CD14-positive monocyte (primary cell): Measurements from ENCODE around the gene CSF2RB. TPM values are rescaled to one million over a fixed set of nuclear protein-coding genes. Genes with fewer than 3 reads are reported as not detected.

ENCODE experiments used
- DNase-seq, 3 donors: peaks; one replicate each; pipeline ENCODE4 v3.0.0-alpha.2; 2011 to 2022
- H2AFZ ChIP-seq: 2 replicates; pipeline ENCODE4 v1.6.0; 2012; ENCODE audit warnings: mild to moderate bottlenecking, low read depth, low read length, inconsistent platforms; ENCODE audit not compliant: insufficient read depth, poor library complexity, severe bottlenecking
- H3K27ac ChIP-seq, 2 donors: 1 replicate in 1 of 2; 2 replicates in 1 of 2; pipeline ENCODE4 v1.5.1; 2012 to 2013; ENCODE audit warnings: low read length in 2 of 2, control low read depth in 1 of 2, inconsistent platforms in 1 of 2, low read depth in 1 of 2, mild to moderate bottlenecking in 1 of 2
- H3K27me3 ChIP-seq, 2 donors: one replicate each; pipeline versions ENCODE4 v1.6.0 to v1.6.1; 2011 to 2013; ENCODE audit warnings: low read length in 2 of 2; ENCODE audit not compliant: control insufficient read depth in 2 of 2, insufficient read depth in 2 of 2
- H3K36me3 ChIP-seq, 2 donors: replicated peaks in 1 of 2; 1 replicate in 1 of 2; 2 replicates in 1 of 2; pipeline versions ENCODE4 v1.5.1 to v1.6.1; 2012 to 2013; ENCODE audit warnings: low read length in 2 of 2, control low read depth in 1 of 2, inconsistent platforms in 1 of 2, mild to moderate bottlenecking in 1 of 2; ENCODE audit not compliant: insufficient read depth in 2 of 2, control insufficient read depth in 1 of 2
- H3K4me1 ChIP-seq, 2 donors: 1 replicate in 1 of 2; 2 replicates in 1 of 2; pipeline versions ENCODE4 v1.5.1 to v1.6.1; 2012 to 2013; ENCODE audit warnings: low read length in 2 of 2, control low read depth in 1 of 2, inconsistent platforms in 1 of 2, mild to moderate bottlenecking in 1 of 2, moderate library complexity in 1 of 2; ENCODE audit not compliant: insufficient read depth in 2 of 2, control insufficient read depth in 1 of 2
- H3K4me2 ChIP-seq: replicated peaks from 2 replicates; pipeline ENCODE3; 2012; ENCODE audit warnings: low read length, moderate library complexity, mild to moderate bottlenecking; ENCODE audit not compliant: poor library complexity, severe bottlenecking; ENCODE audit errors: extremely low read depth
- H3K4me3 ChIP-seq, 3 experiments: fragments of 200-600 bp in 1 of 3; sonication (generic) in 1 of 3; replicated peaks in 1 of 3; 1 replicate in 2 of 3; 2 replicates in 1 of 3; pipeline ENCODE4 v1.5.1; 2011 to 2013; ENCODE audit warnings: low read length in 3 of 3, mild to moderate bottlenecking in 3 of 3, control low read depth in 2 of 3, low read depth in 2 of 3, inconsistent platforms in 1 of 3, moderate library complexity in 1 of 3
- H3K79me2 ChIP-seq: 2 replicates; pipeline ENCODE4 v1.6.0; 2012; ENCODE audit warnings: mild to moderate bottlenecking, control low read depth, inconsistent platforms, low read length, moderate library complexity; ENCODE audit not compliant: insufficient read depth
- H3K9ac ChIP-seq: 2 replicates; pipeline ENCODE4 v1.6.0; 2017; ENCODE audit warnings: low read length, mild to moderate bottlenecking; ENCODE audit not compliant: insufficient read depth, poor library complexity, severe bottlenecking
- H3K9me3 ChIP-seq, 2 donors: replicated peaks in 1 of 2; 1 replicate in 1 of 2; 2 replicates in 1 of 2; pipeline versions ENCODE4 v1.5.1 to v1.6.1; 2012 to 2013; ENCODE audit warnings: low read length in 2 of 2, control low read depth in 1 of 2; ENCODE audit not compliant: control insufficient read depth in 1 of 2, insufficient read depth in 1 of 2
- H4K20me1 ChIP-seq: 2 replicates; pipeline ENCODE4 v1.6.0; 2012; ENCODE audit warnings: mild to moderate bottlenecking, low read length, control low read depth, moderate library complexity; ENCODE audit not compliant: insufficient read depth
- H3K27ac Mint-ChIP-seq, 7 donors: one replicate each; pipeline ENCODE4 v1.8.0; 2020; ENCODE audit warnings: mild to moderate bottlenecking in 7 of 7, mixed read lengths in 7 of 7, moderate library complexity in 6 of 7, inconsistent platforms in 2 of 7
- H3K27me3 Mint-ChIP-seq, 3 donors: one replicate each; pipeline ENCODE4 v1.8.0; 2021 to 2022; ENCODE audit warnings: low read depth in 3 of 3, mild to moderate bottlenecking in 3 of 3, mixed read lengths in 3 of 3, moderate library complexity in 3 of 3, inconsistent platforms in 1 of 3
- H3K36me3 Mint-ChIP-seq, 2 donors: one replicate each; pipeline ENCODE4 v1.8.0; 2020; ENCODE audit warnings: mixed read lengths in 2 of 2, inconsistent platforms in 1 of 2, mild to moderate bottlenecking in 1 of 2
- H3K4me1 Mint-ChIP-seq: one replicate; pipeline ENCODE4 v1.8.0; 2020; ENCODE audit warnings: mild to moderate bottlenecking, mixed read lengths
- H3K4me3 Mint-ChIP-seq, 2 donors: one replicate each; pipeline ENCODE4 v1.8.0; 2020; ENCODE audit warnings: mild to moderate bottlenecking in 2 of 2, mixed read lengths in 2 of 2, moderate library complexity in 1 of 2
- H3K9me3 Mint-ChIP-seq, 7 donors: one replicate each; pipeline ENCODE4 v1.8.0; 2020 to 2022; ENCODE audit warnings: mixed read lengths in 7 of 7, mild to moderate bottlenecking in 6 of 7, moderate library complexity in 6 of 7, inconsistent platforms in 2 of 7
- CTCF ChIP-seq: fragments of 200-600 bp; IDR thresholded peaks from one replicate; pipeline ENCODE4 v1.8.0; 2022; ENCODE audit warnings: antibody characterized with exemption, mild to moderate bottlenecking
- WGBS: methylation state at CpG from one replicate; pipeline ENCODE4 v1.1.5; 2013; ENCODE audit warnings: missing lambda C conversion rate; ENCODE audit not compliant: insufficient coverage; 5-methylcytosine and 5-hydroxymethylcytosine counted together
- intact Hi-C, 2 donors: fragments of 100-400 bp; cut with micrococcal nuclease; formaldehyde crosslinking; loops; one replicate each; pipeline versions ENCODE4 v1.15.0 to v1.15.1; 2023
- polyA plus RNA-seq, 3 donors: library from polyadenylated mRNA; depleted of rRNA in 1 of 3; unstranded in 2 of 3; stranded (reverse) in 1 of 3; fragments of 300-500 nt in 2 of 3; fragments of >200 nt in 1 of 3; fragmentation: Illumina TruSeq in 2 of 3; gene quantifications; 1 replicate in 2 of 3; 2 replicates in 1 of 3; pipeline ENCODE4 v1.2.3, GENCODE V29; 2012 to 2021

Gene CSF2RB
- polyA plus RNA-seq, 3 donors = 29.9 to 91.1 (median 52.7) TPM

- no peak overlapping the region for H3K9ac ChIP-seq
- H3K27me3 Mint-ChIP-seq = no peaks in the 10 kb centered on the region
- DNase-seq = no peak
- H3K27me3 ChIP-seq = no peaks in the 10 kb centered on the region
- intact Hi-C loops = no loop called here
- H3K79me2 ChIP-seq = peaks cover 16% of the 10 kb centered on the region
- H3K27ac Mint-ChIP-seq = peak overlapping the region in 2 of 7 donors; percentile 33 to 62
- H3K4me1 ChIP-seq = peaks cover 32 to 33% of the 10 kb centered on the region in 2 donors
- H3K36me3 ChIP-seq = peaks cover 85 to 88% of the 10 kb centered on the region in 2 donors
- H3K27ac ChIP-seq = no peak overlapping the region
- H3K4me3 ChIP-seq = no peak overlapping the region
- WGBS = 92% methylated on average over 15 of the region's 19 CpGs
- H3K9me3 Mint-ChIP-seq = peaks cover 0 to 2% (median 0%) of the 10 kb centered on the region in 7 donors
- H3K4me2 ChIP-seq = no peak overlapping the region
- no peak overlapping the region for H3K4me3 Mint-ChIP-seq
- H3K36me3 Mint-ChIP-seq = peaks cover 86 to 91% of the 10 kb centered on the region in 2 donors
- peaks cover 29% of the 10 kb centered on the region for H3K4me1 Mint-ChIP-seq
- H3K9me3 ChIP-seq = no peaks in the 10 kb centered on the region
- H4K20me1 ChIP-seq = peaks cover 83% of the 10 kb centered on the region
- no peak overlapping the region for H2AFZ ChIP-seq
- no peak for TF ChIP-seq CTCF
Observed at GRCh38 chr22:36925388-36926290, 12.2 kb downstream of the CSF2RB start.

- no peaks in the 10 kb centered on the region for H3K27me3 ChIP-seq
- Mint-ChIP-seq H3K36me3 (peaks cover 89 to 98% of the 10 kb centered on the region in 2 donors), H3K27ac (peak overlapping the region in 1 of 7 donors; percentile 62), H3K27me3 (no peaks in the 10 kb centered on the region), H3K4me1 (peaks cover 23% of the 10 kb centered on the region), H3K9me3 (peaks cover 0 to 2% (median 0%) of the 10 kb centered on the region in 7 donors), H3K4me3 (no peak overlapping the region)
- no peak overlapping the region for H3K9ac ChIP-seq
- H3K27ac ChIP-seq = no peak overlapping the region
- peaks cover 26% of the 10 kb centered on the region in 2 donors for H3K4me1 ChIP-seq
- DNase-seq = no peak
- intact Hi-C loops = no loop called here
- peaks cover 90% of the 10 kb centered on the region for H4K20me1 ChIP-seq
- no peaks in the 10 kb centered on the region for H3K9me3 ChIP-seq
- 96% methylated on average over 5 of the region's 6 CpGs for WGBS
- no peak for TF ChIP-seq CTCF
- H2AFZ ChIP-seq = no peak overlapping the region
- H3K79me2 ChIP-seq = peaks cover 10% of the 10 kb centered on the region
- peaks cover 90 to 94% of the 10 kb centered on the region in 2 donors for H3K36me3 ChIP-seq
- no peak overlapping the region for H3K4me2 ChIP-seq
- H3K4me3 ChIP-seq = no peak overlapping the region
Observed at GRCh38 chr22:36926309-36926708, 12.9 kb downstream of the CSF2RB start.
